GM12873 (cell line): Measurements from ENCODE around the gene NADK.

Experiments used
- TF ChIP-seq, protein P1 (sequence below): IDR thresholded peaks from 2 replicates; pipeline ENCODE4 v1.5.1; 2012; ENCODE audit warnings: low read depth, mild to moderate bottlenecking, moderate library complexity, low read length, control low read depth; ENCODE audit not compliant: insufficient read depth; ENCODE audit errors: missing control alignments

Gene NADK

GRCh38 chr1:1758059-1758621 lies 20.1 kb downstream of the NADK start:
- TF ChIP-seq, protein P1, sequence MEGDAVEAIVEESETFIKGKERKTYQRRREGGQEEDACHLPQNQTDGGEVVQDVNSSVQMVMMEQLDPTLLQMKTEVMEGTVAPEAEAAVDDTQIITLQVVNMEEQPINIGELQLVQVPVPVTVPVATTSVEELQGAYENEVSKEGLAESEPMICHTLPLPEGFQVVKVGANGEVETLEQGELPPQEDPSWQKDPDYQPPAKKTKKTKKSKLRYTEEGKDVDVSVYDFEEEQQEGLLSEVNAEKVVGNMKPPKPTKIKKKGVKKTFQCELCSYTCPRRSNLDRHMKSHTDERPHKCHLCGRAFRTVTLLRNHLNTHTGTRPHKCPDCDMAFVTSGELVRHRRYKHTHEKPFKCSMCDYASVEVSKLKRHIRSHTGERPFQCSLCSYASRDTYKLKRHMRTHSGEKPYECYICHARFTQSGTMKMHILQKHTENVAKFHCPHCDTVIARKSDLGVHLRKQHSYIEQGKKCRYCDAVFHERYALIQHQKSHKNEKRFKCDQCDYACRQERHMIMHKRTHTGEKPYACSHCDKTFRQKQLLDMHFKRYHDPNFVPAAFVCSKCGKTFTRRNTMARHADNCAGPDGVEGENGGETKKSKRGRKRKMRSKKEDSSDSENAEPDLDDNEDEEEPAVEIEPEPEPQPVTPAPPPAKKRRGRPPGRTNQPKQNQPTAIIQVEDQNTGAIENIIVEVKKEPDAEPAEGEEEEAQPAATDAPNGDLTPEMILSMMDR, result no peak

- TF ChIP-seq, protein P1, result no peak
Measured at GRCh38 chr1:1757422-1758058, 20.7 kb downstream of the NADK start.

- TF ChIP-seq, protein P1, result no peak
Measured at GRCh38 chr1:1756661-1757421, 21.4 kb downstream of the NADK start.

- TF ChIP-seq, protein P1, result no peak
Measured at GRCh38 chr1:1755852-1756251, 22.4 kb downstream of the NADK start.

DNA sequence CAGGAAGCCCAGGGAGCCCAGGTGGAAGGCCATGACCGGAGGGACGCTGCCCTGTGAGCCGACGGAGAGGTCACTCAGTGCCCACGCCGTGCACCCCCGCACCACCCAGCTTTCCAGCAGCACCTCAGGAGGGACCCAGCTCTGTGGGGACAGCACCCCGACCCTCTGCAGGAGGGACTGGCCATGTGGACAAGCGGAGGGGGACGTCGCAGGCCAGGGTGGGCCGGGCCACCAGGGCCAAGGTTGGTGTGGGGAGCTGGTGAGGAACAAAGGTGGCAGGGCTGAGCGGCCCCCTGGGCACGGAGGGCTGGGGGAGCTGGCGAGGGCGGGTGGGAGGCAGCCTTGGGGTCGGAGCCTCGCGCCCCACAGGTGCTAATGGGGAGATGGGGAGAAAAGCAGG lies 22.8 kb downstream of the NADK start:
- TF ChIP-seq, protein P1, result no peak

GRCh38 chr1:1754051-1754815 lies 24.0 kb downstream of the NADK start:
- TF ChIP-seq, protein P1, result no peak

DNA sequence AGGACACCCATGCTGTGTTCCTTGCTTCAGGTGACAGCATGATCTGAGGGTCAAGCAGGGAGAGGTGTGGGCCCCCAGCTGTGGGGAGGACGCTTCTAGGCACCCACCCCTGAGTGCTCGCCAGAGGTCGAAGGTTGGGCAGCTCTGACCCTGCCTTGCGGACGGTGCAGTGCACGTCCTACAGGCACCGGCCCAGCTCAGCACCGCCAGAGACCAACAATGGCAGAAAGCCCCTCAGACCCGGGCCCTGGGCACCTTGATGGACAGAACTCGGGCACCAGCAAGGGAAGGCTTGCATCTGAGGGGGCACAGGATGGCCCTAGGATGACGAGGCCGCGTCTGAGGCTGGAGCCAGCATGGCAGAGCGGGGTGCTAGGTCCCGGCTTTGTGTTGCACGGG lies 24.7 kb downstream of the NADK start:
- TF ChIP-seq, protein P1, result no peak
